ENCODE measurements around the gene CST5.

DNA sequence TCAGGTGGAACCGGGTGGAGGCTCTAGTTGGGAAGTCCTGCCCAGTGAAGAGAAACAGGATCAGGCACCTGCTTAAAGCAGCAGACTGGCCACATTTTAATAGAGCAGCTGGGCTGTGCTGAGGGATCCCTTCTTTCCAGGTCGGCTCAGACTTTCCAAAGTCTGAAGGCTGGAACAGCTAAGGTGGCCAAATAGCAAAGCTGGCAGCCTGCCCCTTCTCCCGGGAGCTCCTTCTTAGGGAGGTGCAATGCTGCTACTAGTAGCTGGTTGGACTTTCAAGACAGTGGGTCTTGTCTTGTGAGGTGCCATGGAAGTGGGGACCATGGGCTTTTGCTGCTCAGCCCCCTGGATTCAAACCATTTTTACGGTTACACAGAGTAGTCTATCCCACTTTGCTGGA lies 30.7 kb upstream of the CST5 start:
- TF ChIP-seq, protein P1, sequence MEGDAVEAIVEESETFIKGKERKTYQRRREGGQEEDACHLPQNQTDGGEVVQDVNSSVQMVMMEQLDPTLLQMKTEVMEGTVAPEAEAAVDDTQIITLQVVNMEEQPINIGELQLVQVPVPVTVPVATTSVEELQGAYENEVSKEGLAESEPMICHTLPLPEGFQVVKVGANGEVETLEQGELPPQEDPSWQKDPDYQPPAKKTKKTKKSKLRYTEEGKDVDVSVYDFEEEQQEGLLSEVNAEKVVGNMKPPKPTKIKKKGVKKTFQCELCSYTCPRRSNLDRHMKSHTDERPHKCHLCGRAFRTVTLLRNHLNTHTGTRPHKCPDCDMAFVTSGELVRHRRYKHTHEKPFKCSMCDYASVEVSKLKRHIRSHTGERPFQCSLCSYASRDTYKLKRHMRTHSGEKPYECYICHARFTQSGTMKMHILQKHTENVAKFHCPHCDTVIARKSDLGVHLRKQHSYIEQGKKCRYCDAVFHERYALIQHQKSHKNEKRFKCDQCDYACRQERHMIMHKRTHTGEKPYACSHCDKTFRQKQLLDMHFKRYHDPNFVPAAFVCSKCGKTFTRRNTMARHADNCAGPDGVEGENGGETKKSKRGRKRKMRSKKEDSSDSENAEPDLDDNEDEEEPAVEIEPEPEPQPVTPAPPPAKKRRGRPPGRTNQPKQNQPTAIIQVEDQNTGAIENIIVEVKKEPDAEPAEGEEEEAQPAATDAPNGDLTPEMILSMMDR (conservative IDR thresholded peaks at IDR 0.05; ENCODE audit: low read length): no peak
- no peak for TF ChIP-seq EZH2phosphoT487 (IDR thresholded peaks at IDR 0.05; ENCODE audit: borderline replicate concordance, low read depth, low read length)

All from OCI-LY7 (cell line).